WTC11 (cell line): Measurements from ENCODE around the gene MEIS1. TPM values are rescaled to one million over a fixed set of nuclear protein-coding genes. Genes with fewer than 3 reads are reported as not detected.
A peak's percentile ranks its signal among the peaks of the same experiment; 100 is the strongest.

ENCODE experiments used
- ATAC-seq: fragments of 200-7000 bp; cut with Tn5 transposase; 2 replicates; pipeline ENCODE4 v1.10.0; 2021; ENCODE audit warnings: mild to moderate bottlenecking, moderate library complexity
- CTCF ChIA-PET: fragments of 300-600 bp; sonication (Branson Sonifier 250); formaldehyde crosslinking; loops from one replicate; lab custom pipeline; 2021; ENCODE audit warnings: antibody characterized with exemption; lab: Charles Lee
- POLR2A ChIA-PET: fragments of 350-600 bp; sonication (Branson Sonifier 250); formaldehyde crosslinking; loops from one replicate; lab custom pipeline; 2021; ENCODE audit warnings: antibody characterized with exemption; lab: Charles Lee
- DNase-seq: peaks from one replicate; pipeline ENCODE4 v3.0.0; 2021; ENCODE audit warnings: low spot score
- H3K27ac Mint-ChIP-seq: 2 replicates; pipeline ENCODE4 v1.8.0; 2021; ENCODE audit warnings: mixed read lengths
- H3K27me3 Mint-ChIP-seq: 2 replicates; pipeline ENCODE4 v1.8.0; 2021; ENCODE audit warnings: low read depth, mild to moderate bottlenecking, moderate library complexity, mixed read lengths
- H3K36me3 Mint-ChIP-seq: 2 replicates; pipeline ENCODE4 v1.8.0; 2021; ENCODE audit warnings: mixed read lengths
- H3K4me1 Mint-ChIP-seq: 2 replicates; pipeline ENCODE4 v1.8.0; 2022; ENCODE audit warnings: mixed read lengths
- H3K4me3 Mint-ChIP-seq: 2 replicates; pipeline ENCODE4 v1.8.0; 2021; ENCODE audit warnings: mild to moderate bottlenecking, moderate library complexity, mixed read lengths
- H3K9me3 Mint-ChIP-seq: 2 replicates; pipeline ENCODE4 v1.8.0; 2021; ENCODE audit warnings: mixed read lengths
- ATF1 ChIP-seq: sonication (generic); formaldehyde crosslinking; IDR thresholded peaks from 2 replicates; pipeline ENCODE4 v1.8.1; 2023; ENCODE audit warnings: mild to moderate bottlenecking, moderate library complexity, missing genetic modification reagents
- FOXK1 ChIP-seq: sonication (generic); formaldehyde crosslinking; IDR thresholded peaks from 2 replicates; pipeline ENCODE4 v1.8.0; 2022; ENCODE audit warnings: mild to moderate bottlenecking, moderate library complexity, missing genetic modification reagents
- IRF2 ChIP-seq: sonication (generic); formaldehyde crosslinking; IDR thresholded peaks from 2 replicates; pipeline ENCODE4 v1.8.0; 2022; ENCODE audit warnings: low read depth, missing genetic modification reagents, borderline replicate concordance
- MYBL2 ChIP-seq: sonication (generic); formaldehyde crosslinking; IDR thresholded peaks from 2 replicates; pipeline ENCODE4 v1.8.1; 2023; ENCODE audit warnings: mild to moderate bottlenecking, moderate library complexity, missing genetic modification reagents
- NFATC4 ChIP-seq: fragments of 250-450 bp; sonication (Bioruptor Pico); IDR thresholded peaks from 2 replicates; pipeline ENCODE4 v1.9.0; 2021; ENCODE audit warnings: mild to moderate bottlenecking
- NFE2L1 ChIP-seq: sonication (generic); formaldehyde crosslinking; IDR thresholded peaks from 2 replicates; pipeline ENCODE4 v1.8.1; 2023; ENCODE audit warnings: missing genetic modification reagents
- NR1H2 ChIP-seq: sonication (generic); formaldehyde crosslinking; IDR thresholded peaks from 2 replicates; pipeline ENCODE4 v1.9.0; 2021; ENCODE audit warnings: mild to moderate bottlenecking, moderate library complexity, missing genetic modification reagents
- NR2C2 ChIP-seq: sonication (generic); formaldehyde crosslinking; IDR thresholded peaks from 2 replicates; pipeline ENCODE4 v1.8.0; 2022; ENCODE audit warnings: mild to moderate bottlenecking, missing genetic modification reagents
- NR3C1 ChIP-seq: sonication (generic); formaldehyde crosslinking; conservative IDR thresholded peaks from 2 replicates; pipeline ENCODE4 v1.8.1; 2023; ENCODE audit warnings: low read depth, mild to moderate bottlenecking, missing genetic modification reagents
- PRRX2 ChIP-seq: fragments of 250-450 bp; sonication (Bioruptor Pico); IDR thresholded peaks from 2 replicates; pipeline ENCODE4 v1.8.0; 2021; ENCODE audit warnings: mild to moderate bottlenecking
- SOX15 ChIP-seq: fragments of 250-450 bp; sonication (Bioruptor Pico); IDR thresholded peaks from 2 replicates; pipeline ENCODE4 v1.9.0; 2021; ENCODE audit warnings: mild to moderate bottlenecking
- TCF7 ChIP-seq: sonication (generic); formaldehyde crosslinking; IDR thresholded peaks from 2 replicates; pipeline ENCODE4 v1.8.0; 2022; ENCODE audit warnings: mild to moderate bottlenecking, low read depth, missing genetic modification reagents, moderate library complexity
- TEAD4 ChIP-seq: sonication (generic); formaldehyde crosslinking; IDR thresholded peaks from 2 replicates; pipeline ENCODE4 v1.8.0; 2022; ENCODE audit warnings: mild to moderate bottlenecking, missing genetic modification reagents
- TP53 ChIP-seq: sonication (generic); formaldehyde crosslinking; IDR thresholded peaks from 2 replicates; pipeline ENCODE4 v1.8.1; 2023; ENCODE audit warnings: mild to moderate bottlenecking, missing genetic modification reagents
- ZNF138 ChIP-seq: sonication (generic); formaldehyde crosslinking; conservative IDR thresholded peaks from 2 replicates; pipeline ENCODE4 v1.8.1; 2022; ENCODE audit warnings: mild to moderate bottlenecking, moderate library complexity, missing genetic modification reagents
- ZNF219 ChIP-seq: sonication (generic); formaldehyde crosslinking; IDR thresholded peaks from 2 replicates; pipeline ENCODE4 v1.8.0; 2023; ENCODE audit warnings: missing genetic modification reagents, mild to moderate bottlenecking, borderline replicate concordance
- total RNA-seq: library from RNA; stranded (reverse); gene quantifications from 3 replicates; pipeline ENCODE4 v1.2.3, GENCODE V29; 2021
- TF ChIP-seq, protein P1 (sequence below): sonication (generic); formaldehyde crosslinking; IDR thresholded peaks from 2 replicates; pipeline ENCODE4 v1.8.1; 2022; ENCODE audit warnings: low read depth, mild to moderate bottlenecking, moderate library complexity, missing genetic modification reagents, borderline replicate concordance
- TF ChIP-seq, protein P2 (sequence below): sonication (generic); formaldehyde crosslinking; IDR thresholded peaks from 2 replicates; pipeline ENCODE4 v1.8.1; 2023; ENCODE audit warnings: mild to moderate bottlenecking, missing genetic modification reagents, moderate library complexity
- TF ChIP-seq, protein P3 (sequence below): sonication (generic); formaldehyde crosslinking; IDR thresholded peaks from 2 replicates; pipeline ENCODE4 v1.8.1; 2022; ENCODE audit warnings: mild to moderate bottlenecking, missing genetic modification reagents, moderate library complexity, borderline replicate concordance
- TF ChIP-seq, protein P4 (sequence below): sonication (generic); formaldehyde crosslinking; IDR thresholded peaks from 2 replicates; pipeline ENCODE4 v1.8.0; 2023; ENCODE audit warnings: missing genetic modification reagents
- TF ChIP-seq, protein P5 (sequence below): sonication (generic); formaldehyde crosslinking; IDR thresholded peaks from 2 replicates; pipeline ENCODE4 v1.8.0; 2022; ENCODE audit warnings: mild to moderate bottlenecking, missing genetic modification reagents
- TF ChIP-seq, protein P6 (sequence below): sonication (generic); formaldehyde crosslinking; IDR thresholded peaks from 2 replicates; pipeline ENCODE4 v1.8.1; 2023; ENCODE audit warnings: mild to moderate bottlenecking, missing genetic modification reagents, moderate library complexity
- TF ChIP-seq, protein P7 (sequence below): sonication (generic); formaldehyde crosslinking; IDR thresholded peaks from 2 replicates; pipeline ENCODE4 v1.8.0; 2022; ENCODE audit warnings: mild to moderate bottlenecking, missing genetic modification reagents

The MEIS1 gene
- total RNA-seq, 1 experiment from 2014 or later: 0.48 TPM

DNA sequence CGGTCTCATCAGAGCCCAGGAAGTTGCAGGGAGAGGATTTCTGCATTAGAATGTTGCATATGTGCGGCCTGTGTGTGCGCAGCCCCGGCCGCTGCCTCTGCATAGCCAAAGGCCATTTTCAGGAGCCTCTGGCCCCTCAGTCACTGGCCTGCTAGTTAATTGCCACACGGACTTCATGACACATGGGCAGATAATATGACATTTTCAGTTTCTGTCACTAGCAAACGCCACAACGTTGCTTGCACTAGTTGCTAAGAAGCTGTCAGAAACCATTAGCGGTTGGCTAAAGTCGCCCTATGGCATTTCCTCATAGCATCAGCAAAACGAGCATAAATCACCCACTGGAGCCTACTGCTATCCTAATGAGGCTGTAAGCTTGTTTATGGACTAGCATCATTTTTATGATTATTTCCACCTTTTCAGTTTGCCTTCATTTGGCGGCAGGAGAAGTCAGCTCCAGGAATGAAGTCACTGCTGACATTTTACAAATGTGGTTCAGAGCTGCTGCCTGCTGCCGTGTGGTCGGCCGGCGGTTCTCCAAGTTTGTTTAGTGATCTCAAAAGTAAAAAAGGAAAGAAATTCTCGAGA is 73.7 kb downstream of the MEIS1 start (continued):
- TF ChIP-seq NFATC4: no peak
- TF ChIP-seq ZNF219 (CRISPR knock-in tag): no peak
- no peak for TF ChIP-seq FOXK1 (CRISPR knock-in tag)
- no peak for TF ChIP-seq ZNF138 (CRISPR knock-in tag)
- TF ChIP-seq MYBL2 (CRISPR knock-in tag): no peak

DNA sequence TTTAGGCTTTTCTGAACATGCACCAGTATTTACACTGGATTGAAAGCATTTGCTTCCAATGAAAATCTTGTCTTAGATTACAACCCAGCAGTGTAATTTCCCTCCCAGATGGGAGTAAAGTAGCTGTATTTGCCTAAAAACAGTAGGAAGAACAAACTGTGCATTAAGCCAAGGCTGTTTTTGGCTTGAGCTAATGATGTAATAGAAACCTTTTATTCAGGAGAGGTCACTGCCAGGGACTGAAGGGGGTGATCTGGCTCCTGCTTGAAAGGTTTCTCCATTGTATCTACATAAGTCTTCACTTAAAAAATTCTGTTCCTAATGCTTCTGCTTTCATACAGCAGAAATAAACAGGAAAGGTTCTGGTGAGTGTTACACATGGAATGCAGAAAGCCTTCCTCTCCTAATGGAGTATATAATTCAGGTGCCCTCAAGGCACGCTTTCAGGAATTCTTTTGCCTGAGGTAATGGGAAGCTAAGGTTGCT is 74.4 kb downstream of the MEIS1 start:
- H3K36me3 Mint-ChIP-seq: no peaks in the 10 kb centered on the region

More for the DNA sequence above, 74.4 kb downstream of the MEIS1 start:
- no peak for TF ChIP-seq NR2C2 (CRISPR knock-in tag)
- no peak for TF ChIP-seq ATF1 (CRISPR knock-in tag)
- TF ChIP-seq, protein P1, sequence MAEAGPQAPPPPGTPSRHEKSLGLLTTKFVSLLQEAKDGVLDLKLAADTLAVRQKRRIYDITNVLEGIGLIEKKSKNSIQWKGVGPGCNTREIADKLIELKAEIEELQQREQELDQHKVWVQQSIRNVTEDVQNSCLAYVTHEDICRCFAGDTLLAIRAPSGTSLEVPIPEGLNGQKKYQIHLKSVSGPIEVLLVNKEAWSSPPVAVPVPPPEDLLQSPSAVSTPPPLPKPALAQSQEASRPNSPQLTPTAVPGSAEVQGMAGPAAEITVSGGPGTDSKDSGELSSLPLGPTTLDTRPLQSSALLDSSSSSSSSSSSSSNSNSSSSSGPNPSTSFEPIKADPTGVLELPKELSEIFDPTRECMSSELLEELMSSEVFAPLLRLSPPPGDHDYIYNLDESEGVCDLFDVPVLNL (CRISPR knock-in tag): no peak
- TF ChIP-seq NR3C1: no peak
- TF ChIP-seq NFE2L1 (CRISPR knock-in tag): no peak
- TF ChIP-seq, protein P2, sequence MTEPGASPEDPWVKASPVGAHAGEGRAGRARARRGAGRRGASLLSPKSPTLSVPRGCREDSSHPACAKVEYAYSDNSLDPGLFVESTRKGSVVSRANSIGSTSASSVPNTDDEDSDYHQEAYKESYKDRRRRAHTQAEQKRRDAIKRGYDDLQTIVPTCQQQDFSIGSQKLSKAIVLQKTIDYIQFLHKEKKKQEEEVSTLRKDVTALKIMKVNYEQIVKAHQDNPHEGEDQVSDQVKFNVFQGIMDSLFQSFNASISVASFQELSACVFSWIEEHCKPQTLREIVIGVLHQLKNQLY (CRISPR knock-in tag): no peak
- TF ChIP-seq NFATC4: no peak
- TF ChIP-seq SOX15: no peak
- TF ChIP-seq, protein P3, sequence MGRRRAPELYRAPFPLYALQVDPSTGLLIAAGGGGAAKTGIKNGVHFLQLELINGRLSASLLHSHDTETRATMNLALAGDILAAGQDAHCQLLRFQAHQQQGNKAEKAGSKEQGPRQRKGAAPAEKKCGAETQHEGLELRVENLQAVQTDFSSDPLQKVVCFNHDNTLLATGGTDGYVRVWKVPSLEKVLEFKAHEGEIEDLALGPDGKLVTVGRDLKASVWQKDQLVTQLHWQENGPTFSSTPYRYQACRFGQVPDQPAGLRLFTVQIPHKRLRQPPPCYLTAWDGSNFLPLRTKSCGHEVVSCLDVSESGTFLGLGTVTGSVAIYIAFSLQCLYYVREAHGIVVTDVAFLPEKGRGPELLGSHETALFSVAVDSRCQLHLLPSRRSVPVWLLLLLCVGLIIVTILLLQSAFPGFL (CRISPR knock-in tag): no peak
- TF ChIP-seq, protein P4, sequence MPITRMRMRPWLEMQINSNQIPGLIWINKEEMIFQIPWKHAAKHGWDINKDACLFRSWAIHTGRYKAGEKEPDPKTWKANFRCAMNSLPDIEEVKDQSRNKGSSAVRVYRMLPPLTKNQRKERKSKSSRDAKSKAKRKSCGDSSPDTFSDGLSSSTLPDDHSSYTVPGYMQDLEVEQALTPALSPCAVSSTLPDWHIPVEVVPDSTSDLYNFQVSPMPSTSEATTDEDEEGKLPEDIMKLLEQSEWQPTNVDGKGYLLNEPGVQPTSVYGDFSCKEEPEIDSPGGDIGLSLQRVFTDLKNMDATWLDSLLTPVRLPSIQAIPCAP (CRISPR knock-in tag): no peak
- no peak for TF ChIP-seq NR1H2
- TF ChIP-seq, protein P5, sequence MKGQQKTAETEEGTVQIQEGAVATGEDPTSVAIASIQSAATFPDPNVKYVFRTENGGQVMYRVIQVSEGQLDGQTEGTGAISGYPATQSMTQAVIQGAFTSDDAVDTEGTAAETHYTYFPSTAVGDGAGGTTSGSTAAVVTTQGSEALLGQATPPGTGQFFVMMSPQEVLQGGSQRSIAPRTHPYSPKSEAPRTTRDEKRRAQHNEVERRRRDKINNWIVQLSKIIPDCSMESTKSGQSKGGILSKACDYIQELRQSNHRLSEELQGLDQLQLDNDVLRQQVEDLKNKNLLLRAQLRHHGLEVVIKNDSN (CRISPR knock-in tag): no peak
- no peak for TF ChIP-seq PRRX2 (CRISPR knock-in tag)
- TF ChIP-seq, protein P6, sequence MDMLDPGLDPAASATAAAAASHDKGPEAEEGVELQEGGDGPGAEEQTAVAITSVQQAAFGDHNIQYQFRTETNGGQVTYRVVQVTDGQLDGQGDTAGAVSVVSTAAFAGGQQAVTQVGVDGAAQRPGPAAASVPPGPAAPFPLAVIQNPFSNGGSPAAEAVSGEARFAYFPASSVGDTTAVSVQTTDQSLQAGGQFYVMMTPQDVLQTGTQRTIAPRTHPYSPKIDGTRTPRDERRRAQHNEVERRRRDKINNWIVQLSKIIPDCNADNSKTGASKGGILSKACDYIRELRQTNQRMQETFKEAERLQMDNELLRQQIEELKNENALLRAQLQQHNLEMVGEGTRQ (CRISPR knock-in tag): no peak
- TF ChIP-seq, protein P7, sequence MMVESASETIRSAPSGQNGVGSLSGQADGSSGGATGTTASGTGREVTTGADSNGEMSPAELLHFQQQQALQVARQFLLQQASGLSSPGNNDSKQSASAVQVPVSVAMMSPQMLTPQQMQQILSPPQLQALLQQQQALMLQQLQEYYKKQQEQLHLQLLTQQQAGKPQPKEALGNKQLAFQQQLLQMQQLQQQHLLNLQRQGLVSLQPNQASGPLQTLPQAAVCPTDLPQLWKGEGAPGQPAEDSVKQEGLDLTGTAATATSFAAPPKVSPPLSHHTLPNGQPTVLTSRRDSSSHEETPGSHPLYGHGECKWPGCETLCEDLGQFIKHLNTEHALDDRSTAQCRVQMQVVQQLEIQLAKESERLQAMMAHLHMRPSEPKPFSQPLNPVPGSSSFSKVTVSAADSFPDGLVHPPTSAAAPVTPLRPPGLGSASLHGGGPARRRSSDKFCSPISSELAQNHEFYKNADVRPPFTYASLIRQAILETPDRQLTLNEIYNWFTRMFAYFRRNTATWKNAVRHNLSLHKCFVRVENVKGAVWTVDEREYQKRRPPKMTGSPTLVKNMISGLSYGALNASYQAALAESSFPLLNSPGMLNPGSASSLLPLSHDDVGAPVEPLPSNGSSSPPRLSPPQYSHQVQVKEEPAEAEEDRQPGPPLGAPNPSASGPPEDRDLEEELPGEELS: no peak
- no peak for TF ChIP-seq TEAD4 (CRISPR knock-in tag)
- no peak for TF ChIP-seq TCF7 (CRISPR knock-in tag)
- TF ChIP-seq IRF2 (CRISPR knock-in tag): no peak
- TF ChIP-seq TP53 (CRISPR knock-in tag): no peak
- TF ChIP-seq, all 79 proteins: peak for 0
- Mint-ChIP-seq H3K9me3 (no peaks in the 10 kb centered on the region), H3K27me3 (peaks cover 4% of the 10 kb centered on the region; the same call in 1 of the 2 replicates), H3K27ac (no peak overlapping the region), H3K4me1 (peaks cover 52% of the 10 kb centered on the region), H3K4me3 (0 out of 2 replicates have a peak overlapping the region, but pooled peaks have one; percentile 3)
- ChIA-PET POLR2A (interaction anchor here (0.6 kb wide), 1 partner anchor 714 kb away, joined by 3 read pairs; no protein-coding TSS in a partner anchor), CTCF (no interaction called here)
- DNase-seq: no peak
- ATAC-seq: no peak
